CD8-positive, alpha-beta memory T cell (primary cell): ENCODE results near the gene MAG. TPM values are rescaled to one million over a fixed set of nuclear protein-coding genes. Genes with fewer than 3 reads are reported as not detected.

Experiments
- CTCF ChIA-PET: fragments of 350-600 bp; sonication (Branson Sonifier 250); formaldehyde crosslinking; loops from one replicate; lab custom pipeline; 2021; ENCODE audit warnings: antibody characterized with exemption; lab: Charles Lee
- POLR2A ChIA-PET: fragments of 350-600 bp; sonication (Branson Sonifier 250); formaldehyde crosslinking; loops from one replicate; lab custom pipeline; 2021; ENCODE audit warnings: antibody characterized with exemption; lab: Charles Lee
- DNase-seq, 5 donors: peaks; one replicate each; pipeline versions ENCODE4 v3.0.0 to v3.0.0-alpha.2; 2020 to 2022; ENCODE audit warnings: mixed read lengths in 1 of 5
- H3K27ac ChIP-seq: one replicate; pipeline ENCODE4 v1.7.0; 2013; ENCODE audit warnings: low read depth, mild to moderate bottlenecking, low read length, moderate library complexity
- H3K27me3 ChIP-seq: 2 replicates; pipeline ENCODE4 v1.7.0; 2013; ENCODE audit warnings: low read length, mild to moderate bottlenecking; ENCODE audit not compliant: insufficient read depth, poor library complexity, severe bottlenecking
- H3K36me3 ChIP-seq: 2 replicates; pipeline ENCODE4 v1.7.0; 2013; ENCODE audit warnings: mild to moderate bottlenecking, low read length, moderate library complexity; ENCODE audit not compliant: insufficient read depth
- H3K4me1 ChIP-seq: 2 replicates; pipeline ENCODE4 v1.7.0; 2013; ENCODE audit warnings: mild to moderate bottlenecking, low read length, moderate library complexity; ENCODE audit not compliant: insufficient read depth
- H3K4me3 ChIP-seq: 2 replicates; pipeline ENCODE4 v1.7.0; 2013; ENCODE audit warnings: mild to moderate bottlenecking, low read length
- H3K9me3 ChIP-seq: 2 replicates; pipeline ENCODE4 v1.7.0; 2013; ENCODE audit warnings: mild to moderate bottlenecking, low read length
- H3K27ac Mint-ChIP-seq, 8 donors: one replicate each; pipeline ENCODE4 v1.8.0; 2020 to 2021; ENCODE audit warnings: mixed read lengths in 8 of 8, mild to moderate bottlenecking in 6 of 8, inconsistent platforms in 3 of 8, moderate library complexity in 3 of 8
- H3K27me3 Mint-ChIP-seq, 2 donors: one replicate each; pipeline ENCODE4 v1.8.0; 2020 to 2021; ENCODE audit warnings: mixed read lengths in 2 of 2, mild to moderate bottlenecking in 1 of 2, moderate library complexity in 1 of 2
- H3K36me3 Mint-ChIP-seq, 3 donors: one replicate each; pipeline ENCODE4 v1.8.0; 2020 to 2021; ENCODE audit warnings: mixed read lengths in 3 of 3, inconsistent platforms in 1 of 3, mild to moderate bottlenecking in 1 of 3
- H3K4me1 Mint-ChIP-seq, 3 donors: one replicate each; pipeline ENCODE4 v1.8.0; 2020 to 2021; ENCODE audit warnings: mixed read lengths in 3 of 3, inconsistent platforms in 1 of 3, mild to moderate bottlenecking in 1 of 3
- H3K4me3 Mint-ChIP-seq, 7 donors: one replicate each; pipeline ENCODE4 v1.8.0; 2020 to 2021; ENCODE audit warnings: mixed read lengths in 7 of 7, mild to moderate bottlenecking in 6 of 7, moderate library complexity in 4 of 7, inconsistent platforms in 2 of 7
- H3K9me3 Mint-ChIP-seq, 5 donors: one replicate each; pipeline ENCODE4 v1.8.0; 2020 to 2022; ENCODE audit warnings: mixed read lengths in 5 of 5, mild to moderate bottlenecking in 3 of 5, moderate library complexity in 2 of 5, inconsistent platforms in 1 of 5
- polyA plus RNA-seq: library from polyadenylated mRNA; unstranded; fragments of 300-500 nt; fragmentation: Illumina TruSeq; gene quantifications from one replicate; pipeline ENCODE4 v1.2.3, GENCODE V29; 2021
- total RNA-seq, 2 experiments: library from RNA; stranded (reverse); gene quantifications; one replicate each; pipeline ENCODE4 v1.2.3, GENCODE V29; 2021

MAG gene
- total and polyA plus RNA-seq, 3 experiments from 2014 or later: 0.36 TPM; not detected in 2

DNA sequence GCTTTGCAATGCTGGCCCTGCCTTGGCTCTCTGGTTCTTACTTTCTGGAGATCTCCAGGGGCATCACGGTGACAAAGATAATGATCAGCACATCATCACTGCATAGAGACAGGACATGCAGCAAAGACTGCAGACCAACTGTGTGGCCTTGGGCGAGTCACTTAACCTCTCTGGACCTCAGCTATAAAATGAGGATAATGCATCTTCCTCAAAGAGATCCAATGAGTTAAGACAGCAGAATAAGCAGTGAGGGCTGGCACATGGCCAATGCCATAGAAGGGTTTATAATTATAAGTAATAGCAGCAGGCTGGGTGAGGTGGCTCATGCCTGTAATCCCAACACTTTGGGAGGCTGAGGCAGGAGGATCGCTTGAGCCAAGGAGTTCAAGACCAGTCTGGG is 2.4 kb downstream of the MAG start:
- peaks cover 0 to 9% (median 6%) of the 10 kb centered on the region in 3 donors for H3K4me1 Mint-ChIP-seq
- no peak overlapping the region for H3K4me3 Mint-ChIP-seq
- Histone ChIP-seq H3K36me3 (no peaks in the 10 kb centered on the region), H3K4me3 (no peak overlapping the region), H3K27ac (no peak overlapping the region), H3K27me3 (no peaks in the 10 kb centered on the region), H3K4me1 (peaks cover 10% of the 10 kb centered on the region), H3K9me3 (no peaks in the 10 kb centered on the region)
- no peaks in the 10 kb centered on the region for H3K36me3 Mint-ChIP-seq
- DNase-seq: no peak
- POLR2A ChIA-PET: no interaction called here
- H3K9me3 Mint-ChIP-seq: no peaks in the 10 kb centered on the region
- peak overlapping the region in 3 of 8 donors; percentile 17 to 74 (median 39) for H3K27ac Mint-ChIP-seq
- CTCF ChIA-PET: no interaction called here
- peaks cover 0 to 3% of the 10 kb centered on the region in 2 donors for H3K27me3 Mint-ChIP-seq

DNA sequence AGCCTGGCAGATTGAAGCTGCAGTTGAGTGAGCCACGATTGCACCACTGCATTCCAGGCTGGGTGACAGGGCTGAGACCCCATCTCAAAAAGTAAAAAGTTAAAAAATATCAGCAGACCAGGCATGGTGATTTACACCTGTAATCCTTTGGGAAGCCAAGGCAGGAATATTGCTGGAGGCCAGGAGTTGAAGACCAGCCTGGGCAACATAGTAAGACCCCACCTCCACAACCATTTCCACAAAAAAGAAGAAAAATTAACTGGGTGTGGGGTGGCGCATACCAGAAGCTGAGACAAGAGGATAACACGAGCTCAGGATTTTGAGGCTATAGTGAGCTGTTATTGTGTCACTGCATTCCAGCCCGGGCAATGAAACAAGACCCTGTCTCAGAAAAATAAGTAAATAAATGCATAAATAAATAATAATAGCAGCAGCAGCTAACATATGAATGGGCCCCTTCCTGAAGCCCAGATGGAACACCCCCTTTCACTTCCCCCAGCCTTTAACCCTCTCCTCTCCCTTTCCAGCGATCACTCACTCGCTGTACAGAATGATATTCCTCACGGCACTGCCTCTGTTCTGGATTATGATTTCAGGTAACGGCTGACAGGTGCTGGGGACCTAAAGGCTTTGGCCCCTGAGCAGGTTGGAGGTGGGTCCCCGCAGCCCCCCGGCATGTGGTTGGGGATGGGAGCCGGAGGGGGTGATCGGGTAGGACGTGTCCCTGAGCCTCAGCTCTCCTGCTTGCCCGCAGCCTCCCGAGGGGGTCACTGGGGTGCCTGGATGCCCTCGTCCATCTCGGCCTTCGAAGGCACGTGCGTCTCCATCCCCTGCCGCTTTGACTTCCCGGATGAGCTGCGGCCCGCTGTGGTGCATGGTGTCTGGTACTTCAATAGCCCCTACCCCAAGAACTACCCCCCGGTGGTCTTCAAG is 3.2 kb downstream of the MAG start:
- H3K4me1 Mint-ChIP-seq: peaks cover 0 to 9% (median 6%) of the 10 kb centered on the region in 3 donors
- H3K36me3 Mint-ChIP-seq: no peaks in the 10 kb centered on the region
- H3K4me1 ChIP-seq: peaks cover 10% of the 10 kb centered on the region
- H3K4me3 ChIP-seq: no peak overlapping the region
- H3K9me3 ChIP-seq: no peaks in the 10 kb centered on the region
- no peaks in the 10 kb centered on the region for H3K27me3 ChIP-seq
- CTCF ChIA-PET: no interaction called here
- peak overlapping the region in 3 of 7 donors; percentile 22 to 37 (median 24) for H3K4me3 Mint-ChIP-seq
- H3K27ac Mint-ChIP-seq: peak overlapping the region in 1 of 8 donors; percentile 74
- no peak overlapping the region for H3K27ac ChIP-seq
- peaks cover 0 to 3% of the 10 kb centered on the region in 2 donors for H3K27me3 Mint-ChIP-seq
- POLR2A ChIA-PET: interaction anchor here (0.7 to 0.9 kb wide), 2 partner anchors 25 to 123 kb away, joined by 3 to 4 read pairs; no protein-coding TSS in a partner anchor
- no peaks in the 10 kb centered on the region for H3K36me3 ChIP-seq
- no peaks in the 10 kb centered on the region for H3K9me3 Mint-ChIP-seq
- no peak for DNase-seq

DNA sequence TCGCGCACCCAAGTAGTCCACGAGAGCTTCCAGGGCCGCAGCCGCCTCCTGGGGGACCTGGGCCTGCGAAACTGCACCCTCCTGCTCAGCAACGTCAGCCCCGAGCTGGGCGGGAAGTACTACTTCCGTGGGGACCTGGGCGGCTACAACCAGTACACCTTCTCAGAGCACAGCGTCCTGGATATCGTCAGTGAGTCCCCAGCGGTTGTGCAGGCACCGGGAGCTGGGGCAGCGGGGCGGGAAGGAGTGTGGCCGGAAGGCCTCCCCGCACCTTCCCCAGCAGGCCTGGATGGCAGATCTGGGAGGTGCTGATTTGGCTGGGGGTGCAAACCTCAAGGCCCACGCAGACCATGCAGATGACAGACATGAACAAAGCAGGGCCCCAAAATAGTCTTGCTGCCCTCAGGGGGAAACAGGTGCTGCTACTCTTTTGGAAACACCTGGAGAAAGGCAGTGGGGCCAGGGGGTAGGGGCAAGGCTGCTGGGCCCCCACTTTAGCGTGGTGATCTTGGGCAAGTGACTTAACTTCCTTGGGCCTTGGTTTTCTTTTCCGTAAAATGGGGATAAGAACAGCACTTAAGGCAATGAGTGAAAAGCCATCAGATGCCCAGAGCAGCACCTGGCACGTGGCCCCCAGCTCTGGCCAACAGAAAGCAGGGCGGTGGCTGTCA is 4.0 kb downstream of the MAG start:
- Histone ChIP-seq H3K27ac (no peak overlapping the region), H3K27me3 (no peaks in the 10 kb centered on the region), H3K36me3 (no peaks in the 10 kb centered on the region), H3K9me3 (no peaks in the 10 kb centered on the region), H3K4me3 (no peak overlapping the region), H3K4me1 (peaks cover 10% of the 10 kb centered on the region)
- ChIA-PET POLR2A (interaction anchor here (0.7 to 0.9 kb wide), 2 partner anchors 26 to 124 kb away, joined by 3 to 4 read pairs; no protein-coding TSS in a partner anchor), CTCF (no interaction called here)
- no peaks in the 10 kb centered on the region for H3K9me3 Mint-ChIP-seq
- H3K27ac Mint-ChIP-seq: peak overlapping the region in 1 of 8 donors; percentile 74
- H3K4me3 Mint-ChIP-seq: peak overlapping the region in 4 of 7 donors; percentile 22 to 58 (median 30)
- DNase-seq: peak in 3 of 5 donors; percentile 20 to 58 (median 35)
- no peaks in the 10 kb centered on the region for H3K36me3 Mint-ChIP-seq
- peaks cover 0 to 3% of the 10 kb centered on the region in 2 donors for H3K27me3 Mint-ChIP-seq
- peaks cover 0 to 9% (median 6%) of the 10 kb centered on the region in 3 donors for H3K4me1 Mint-ChIP-seq

DNA sequence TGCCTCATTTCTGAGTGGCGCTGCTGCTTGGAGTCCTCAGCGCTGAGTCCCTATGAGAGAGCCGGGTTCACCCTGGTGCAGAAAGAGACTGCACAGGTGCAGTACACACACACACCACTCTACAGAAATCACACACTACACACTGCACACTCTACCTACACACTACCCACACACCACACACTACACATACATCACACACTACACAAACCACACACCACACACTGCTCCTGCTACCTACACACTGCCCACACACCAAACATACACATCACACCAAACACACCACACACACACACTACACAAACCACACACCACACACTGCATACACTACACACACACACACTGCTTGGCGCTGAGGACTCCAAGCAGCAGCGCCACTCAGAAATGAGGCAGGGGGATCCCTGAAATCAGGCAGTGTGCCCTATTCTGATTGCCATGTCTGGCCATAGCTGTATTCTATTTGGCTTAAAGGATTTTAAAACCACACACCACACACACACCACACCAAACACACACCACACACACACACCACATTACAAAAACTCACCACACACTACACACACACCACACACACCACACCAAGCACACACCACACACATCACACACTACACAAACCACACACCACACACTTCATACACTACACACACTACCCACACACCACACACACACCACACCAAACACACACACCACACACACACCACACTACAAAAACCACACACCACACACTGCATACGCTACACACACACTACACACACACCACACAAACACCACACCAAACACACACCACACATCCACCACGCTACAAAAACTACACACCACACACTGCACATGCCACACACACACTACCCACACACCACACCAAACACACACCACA is 4.9 kb downstream of the MAG start:
- DNase-seq: no peak
- Histone ChIP-seq H3K4me1 (peaks cover 10% of the 10 kb centered on the region), H3K4me3 (no peak overlapping the region), H3K36me3 (no peaks in the 10 kb centered on the region), H3K9me3 (no peaks in the 10 kb centered on the region), H3K27me3 (no peaks in the 10 kb centered on the region), H3K27ac (no peak overlapping the region)
- POLR2A ChIA-PET: no interaction called here
- H3K27ac Mint-ChIP-seq: no peak overlapping the region
- H3K4me1 Mint-ChIP-seq: peaks cover 0 to 9% (median 6%) of the 10 kb centered on the region in 3 donors
- CTCF ChIA-PET: no interaction called here
- H3K4me3 Mint-ChIP-seq: no peak overlapping the region
- no peaks in the 10 kb centered on the region for H3K9me3 Mint-ChIP-seq
- H3K36me3 Mint-ChIP-seq: no peaks in the 10 kb centered on the region
- peaks cover 0 to 4% of the 10 kb centered on the region in 2 donors for H3K27me3 Mint-ChIP-seq

DNA sequence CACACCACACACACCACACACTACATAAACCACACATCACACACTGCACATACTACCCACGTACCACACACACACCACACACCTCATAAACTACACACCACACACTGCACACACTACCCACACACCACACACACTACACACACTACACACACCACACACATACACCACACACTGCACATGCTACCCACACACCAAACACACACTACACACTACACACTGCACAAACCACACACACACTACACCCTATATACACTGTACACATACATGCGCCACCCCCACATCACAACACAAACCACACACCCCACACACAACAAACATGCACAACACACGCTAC is 5.5 kb downstream of the MAG start:
- CTCF ChIA-PET: no interaction called here
- Histone ChIP-seq H3K4me3 (no peak overlapping the region), H3K27ac (no peak overlapping the region), H3K4me1 (peaks cover 10% of the 10 kb centered on the region), H3K36me3 (no peaks in the 10 kb centered on the region), H3K9me3 (no peaks in the 10 kb centered on the region), H3K27me3 (no peaks in the 10 kb centered on the region)
- Mint-ChIP-seq H3K27ac (no peak overlapping the region), H3K36me3 (no peaks in the 10 kb centered on the region), H3K9me3 (no peaks in the 10 kb centered on the region), H3K4me1 (peaks cover 0 to 9% (median 6%) of the 10 kb centered on the region in 3 donors), H3K4me3 (no peak overlapping the region), H3K27me3 (peaks cover 0 to 4% of the 10 kb centered on the region in 2 donors)
- POLR2A ChIA-PET: no interaction called here
- no peak for DNase-seq

DNA sequence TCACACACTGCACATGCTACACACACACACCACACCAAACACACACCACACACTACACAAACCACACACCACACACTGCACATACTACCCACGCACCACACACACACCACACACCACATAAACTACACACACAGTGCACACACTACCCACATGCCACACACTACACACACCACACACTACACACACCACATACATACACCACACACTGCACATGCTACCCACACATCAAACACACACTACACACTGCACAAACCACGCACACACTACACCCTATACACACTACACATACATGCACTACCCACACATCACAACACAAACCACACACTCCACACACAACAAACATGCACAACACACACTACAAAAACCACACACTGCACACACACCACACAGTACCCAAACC is 6.0 kb downstream of the MAG start:
- Mint-ChIP-seq H3K27me3 (peaks cover 0 to 4% of the 10 kb centered on the region in 2 donors), H3K36me3 (no peaks in the 10 kb centered on the region), H3K9me3 (no peaks in the 10 kb centered on the region), H3K4me1 (peaks cover 0 to 9% (median 6%) of the 10 kb centered on the region in 3 donors), H3K27ac (no peak overlapping the region), H3K4me3 (no peak overlapping the region)
- Histone ChIP-seq H3K4me3 (no peak overlapping the region), H3K9me3 (no peaks in the 10 kb centered on the region), H3K36me3 (no peaks in the 10 kb centered on the region), H3K4me1 (peaks cover 10% of the 10 kb centered on the region), H3K27me3 (no peaks in the 10 kb centered on the region), H3K27ac (no peak overlapping the region)
- DNase-seq: no peak
- ChIA-PET CTCF (no interaction called here), POLR2A (no interaction called here)

DNA sequence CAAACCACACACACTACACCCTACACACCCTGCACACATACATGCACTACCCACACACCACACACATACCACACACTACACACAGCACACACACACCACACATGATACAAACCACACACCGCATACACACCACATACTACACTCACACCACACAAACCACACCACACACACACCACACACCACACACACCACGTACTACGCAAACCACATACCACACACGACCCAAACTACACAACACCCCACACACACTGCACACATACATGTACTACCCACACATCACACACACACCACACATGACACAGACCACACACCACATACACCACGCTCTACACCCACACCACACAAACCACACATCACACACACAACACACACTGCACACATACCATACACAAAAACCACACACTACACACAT is 6.6 kb downstream of the MAG start:
- no peak for DNase-seq
- H3K4me3 ChIP-seq: no peak overlapping the region
- ChIA-PET CTCF (no interaction called here), POLR2A (no interaction called here)
- Mint-ChIP-seq H3K27me3 (peaks cover 0 to 4% of the 10 kb centered on the region in 2 donors), H3K4me1 (peaks cover 0 to 9% (median 6%) of the 10 kb centered on the region in 3 donors), H3K9me3 (no peaks in the 10 kb centered on the region), H3K36me3 (no peaks in the 10 kb centered on the region), H3K27ac (no peak overlapping the region), H3K4me3 (no peak overlapping the region)
- H3K27ac ChIP-seq: no peak overlapping the region
- no peaks in the 10 kb centered on the region for H3K27me3 ChIP-seq
- no peaks in the 10 kb centered on the region for H3K9me3 ChIP-seq
- H3K36me3 ChIP-seq: no peaks in the 10 kb centered on the region
- peaks cover 10% of the 10 kb centered on the region for H3K4me1 ChIP-seq
